Measurements from ENCODE around the gene DNAH11.

- no peak for TF ChIP-seq CTCF (IDR thresholded peaks at IDR 0.05)
- TF ChIP-seq POLR2A (IDR thresholded peaks at IDR 0.05) = no peak
Observed at GRCh38 chr7:21596801-21597200, 54.0 kb downstream of the DNAH11 start.
